HG03457 (cell line): ENCODE data around the gene MYO18A.

Experiments used
- ATAC-seq: cut with Tn5 transposase; IDR thresholded peaks from one replicate; pipeline ENCODE4 v1.9.1; 2021; ENCODE audit warnings: moderate number of reproducible peaks; ENCODE audit not compliant: unreplicated experiment

Gene MYO18A

DNA sequence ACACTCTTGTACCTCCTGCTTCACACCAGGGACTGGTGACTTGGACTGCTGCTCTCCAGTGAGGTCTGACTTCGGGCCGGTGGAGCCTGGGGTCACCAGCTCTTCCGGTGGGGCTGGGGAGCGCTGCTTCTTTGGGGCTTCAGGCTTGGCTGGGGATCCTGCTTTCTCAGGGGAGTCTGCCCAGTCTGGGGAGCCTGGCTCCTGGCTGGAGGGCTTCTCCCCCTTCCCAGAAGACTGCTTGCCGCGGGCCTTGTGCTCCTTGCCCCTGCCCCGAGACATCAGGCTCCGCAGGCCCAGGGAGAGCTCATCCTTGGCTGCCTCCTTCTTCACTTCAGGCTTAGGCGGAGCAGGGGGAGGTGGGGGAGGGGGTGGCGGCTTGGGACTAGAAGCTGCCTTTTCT, 52.4 kb downstream of the MYO18A start:
- no peak for ATAC-seq

DNA sequence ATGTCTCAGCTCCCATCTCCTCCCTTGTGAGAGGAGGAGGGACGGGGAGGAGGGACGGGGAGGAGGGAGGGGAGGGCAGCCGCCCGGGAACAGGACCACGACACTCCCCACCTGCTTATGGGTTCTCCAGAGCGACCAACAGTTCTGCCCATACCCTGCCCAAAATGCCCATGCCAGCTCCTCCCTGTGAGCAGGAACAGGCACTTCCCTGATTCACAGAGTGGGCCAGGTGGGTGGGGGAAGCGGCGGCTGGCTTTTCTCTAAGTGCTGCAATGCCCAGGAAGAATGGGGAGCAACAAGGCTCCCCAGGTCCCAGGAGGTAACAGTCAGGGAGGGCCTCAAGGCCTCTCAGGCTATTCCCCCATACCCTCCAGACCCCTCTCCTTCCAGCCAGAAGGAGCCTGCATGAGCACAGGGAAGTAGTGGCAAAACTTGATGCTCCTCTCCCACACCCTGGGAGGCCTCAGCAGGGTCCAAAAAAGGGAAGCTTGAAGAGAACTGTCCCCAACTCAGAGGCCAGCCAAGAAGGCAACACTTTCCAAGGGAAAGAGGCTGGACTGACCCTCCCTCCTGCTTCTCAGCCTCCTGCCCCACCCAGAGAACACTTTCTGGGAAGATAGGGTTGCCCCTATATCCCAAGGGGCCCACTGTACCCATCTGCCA, 53.8 kb downstream of the MYO18A start:
- ATAC-seq = no peak

DNA sequence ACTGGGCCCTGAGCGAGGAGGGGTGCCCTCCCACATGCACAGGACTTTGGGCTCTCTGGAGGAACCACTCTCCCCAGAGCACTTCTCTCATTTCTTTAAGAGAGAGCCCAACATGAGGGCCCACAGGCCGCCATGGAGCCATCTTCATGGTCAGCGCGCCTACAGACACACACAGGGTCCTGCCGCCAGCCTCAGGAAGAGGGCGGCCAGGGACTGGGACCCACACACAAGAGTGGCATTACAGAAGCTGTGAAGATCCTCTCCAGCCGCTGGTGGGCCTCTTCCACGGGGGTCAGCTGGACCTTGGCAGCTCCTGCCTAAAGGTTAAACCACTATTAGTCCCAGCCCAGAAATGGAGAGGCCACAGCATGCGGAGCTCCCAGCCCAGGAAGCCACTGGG, 54.5 kb downstream of the MYO18A start:
- ATAC-seq = no peak

DNA sequence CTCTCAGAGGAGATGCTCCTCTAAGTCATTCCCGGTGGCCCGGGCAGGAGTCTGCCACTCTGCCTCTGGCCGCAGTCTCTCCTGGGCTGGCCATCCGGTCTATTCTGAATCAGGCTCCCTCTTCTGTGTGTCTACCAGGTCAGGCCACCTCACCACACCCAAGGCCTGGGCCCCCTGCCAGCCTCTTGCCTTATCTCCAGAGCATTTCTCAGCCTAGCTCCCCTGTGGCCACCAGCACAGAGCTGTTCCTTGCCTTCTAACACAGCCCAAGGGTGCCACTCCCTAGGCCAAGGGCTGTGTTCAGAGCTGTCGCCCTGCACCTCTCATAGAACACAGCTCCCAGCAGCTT, 55.3 kb downstream of the MYO18A start:
- no peak for ATAC-seq

DNA sequence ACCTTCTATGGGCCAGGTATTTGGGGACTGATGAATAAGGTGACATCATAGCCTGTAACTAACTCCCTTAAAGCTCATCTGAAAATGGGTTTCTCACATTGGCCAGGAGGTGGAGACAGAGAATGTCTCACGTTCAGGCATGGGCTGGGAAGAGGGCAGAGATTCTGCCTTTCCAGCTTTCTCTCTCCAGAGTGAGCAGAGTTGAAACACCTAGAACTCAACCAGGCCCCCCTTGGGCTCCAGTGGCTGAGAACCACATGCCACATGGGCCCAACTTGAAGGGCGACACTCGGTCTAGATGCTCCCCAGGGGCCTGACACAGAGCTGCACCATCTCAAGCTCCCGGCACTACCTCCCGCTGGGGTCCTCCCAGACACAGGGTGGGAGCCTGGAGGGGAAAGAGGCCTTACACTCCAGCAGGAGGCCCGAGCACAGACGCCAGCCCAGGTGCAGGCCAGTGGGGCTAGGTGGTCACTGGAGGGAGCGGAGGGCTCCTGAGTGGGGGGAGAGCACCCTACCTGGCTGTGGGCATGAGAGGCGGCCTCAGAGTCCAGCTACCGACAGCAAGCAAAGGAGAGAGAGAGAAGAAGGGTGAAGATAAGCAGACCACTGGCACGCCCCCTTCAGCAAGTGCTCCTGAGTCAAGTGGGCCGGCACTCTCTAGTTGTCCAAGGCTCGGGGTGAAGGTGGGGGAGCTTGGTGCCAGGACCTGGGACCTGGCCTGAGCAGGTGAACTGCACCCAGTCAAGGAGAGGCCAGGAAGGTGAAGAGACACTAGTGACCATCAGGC, 55.9 kb downstream of the MYO18A start:
- no peak for ATAC-seq

- no peak for ATAC-seq
Measured at GRCh38 chr17:29123111-29123510, 57.1 kb downstream of the MYO18A start.

DNA sequence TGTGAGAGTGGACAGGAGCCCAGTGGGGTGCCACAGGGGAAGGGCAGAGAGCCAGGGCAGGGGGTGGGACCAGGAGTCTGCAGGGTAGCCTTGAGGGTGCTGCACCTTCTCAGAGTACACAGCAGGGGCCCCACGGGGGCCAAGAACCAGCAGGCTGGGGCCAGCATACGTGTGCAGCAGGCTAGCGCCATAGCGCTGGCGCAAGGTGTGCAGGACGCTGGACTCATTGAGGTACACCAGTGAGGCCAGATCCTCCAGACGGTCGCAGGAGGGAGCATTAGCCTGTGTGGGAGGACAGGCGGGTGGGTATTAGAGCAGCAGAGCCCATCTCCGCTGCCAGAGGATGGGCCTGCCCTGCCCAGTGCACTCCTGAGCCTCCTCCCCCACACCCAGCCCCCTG, 58.8 kb downstream of the MYO18A start:
- no peak for ATAC-seq

GRCh38 chr17:29120433-29120832, 59.8 kb downstream of the MYO18A start:
- ATAC-seq = no peak

DNA sequence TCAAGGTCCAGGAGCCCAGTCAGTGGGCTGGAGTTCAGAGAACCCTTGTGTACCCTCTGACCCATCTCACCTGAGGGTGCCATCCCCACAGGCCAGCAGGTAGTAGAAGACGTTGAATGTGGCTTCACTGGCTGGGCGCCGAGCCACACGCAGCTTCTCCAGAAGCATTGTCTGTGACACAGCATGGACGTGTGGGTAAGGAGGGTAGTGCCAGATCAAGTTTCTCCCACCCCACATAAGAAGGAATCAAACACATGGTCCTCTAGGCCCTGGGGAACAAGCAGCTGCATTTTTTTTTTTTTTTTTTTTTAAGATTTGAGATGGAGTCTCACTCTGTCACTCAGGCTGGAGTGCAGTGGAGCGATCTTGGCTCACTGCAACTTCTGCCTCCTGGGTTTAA, 60.9 kb downstream of the MYO18A start:
- no peak for ATAC-seq

DNA sequence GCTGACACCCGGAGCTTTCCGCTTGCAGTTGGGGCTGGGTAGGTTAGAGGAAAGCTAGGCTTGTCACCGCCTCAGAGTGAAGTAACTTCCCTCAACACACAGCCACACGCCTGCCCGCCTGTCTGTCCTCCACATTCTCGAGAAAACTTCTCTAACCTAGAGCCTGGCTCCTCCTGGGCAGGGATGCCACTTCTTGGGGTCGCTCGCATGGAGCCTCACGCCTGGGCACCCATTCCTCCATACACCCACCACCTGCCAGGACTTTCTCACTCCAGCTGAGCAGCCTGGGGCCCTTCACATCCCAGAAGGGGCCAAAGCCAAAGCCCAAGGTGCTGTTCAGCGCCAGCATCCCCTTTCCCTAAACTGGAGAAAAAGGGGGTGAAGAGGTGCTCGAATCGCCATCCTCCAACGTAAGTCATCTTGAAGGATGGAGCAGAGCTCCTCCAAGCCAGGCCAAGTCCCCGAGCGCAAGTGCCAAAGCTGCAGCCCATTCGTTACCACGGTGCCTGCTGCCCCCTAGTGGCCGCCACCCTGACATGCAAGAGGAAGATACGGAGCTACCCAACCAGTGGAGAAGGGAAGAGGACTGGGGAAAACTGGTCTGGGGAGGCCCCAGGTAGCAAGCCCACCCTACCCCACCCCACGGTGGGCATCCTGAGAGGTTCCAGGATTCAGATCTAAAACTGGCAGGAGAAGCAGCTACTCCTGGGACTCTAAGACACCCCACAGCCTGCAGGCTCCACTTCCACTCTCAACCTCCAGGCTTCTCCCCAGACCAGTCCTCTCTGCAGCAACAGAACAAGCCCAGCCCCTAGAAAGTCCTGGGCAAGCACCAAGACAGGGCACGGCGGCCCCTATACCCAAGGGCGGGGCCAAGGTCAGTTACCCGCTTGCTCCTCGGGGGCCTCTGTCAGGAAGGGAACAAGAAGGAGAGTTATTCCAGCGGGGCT, 63.1 kb downstream of the MYO18A start:
- no peak for ATAC-seq

- ATAC-seq = no peak
Measured at GRCh38 chr17:29115961-29116803, 64.0 kb downstream of the MYO18A start.

- ATAC-seq = no peak
Measured at GRCh38 chr17:29115435-29115834, 64.8 kb downstream of the MYO18A start.

DNA sequence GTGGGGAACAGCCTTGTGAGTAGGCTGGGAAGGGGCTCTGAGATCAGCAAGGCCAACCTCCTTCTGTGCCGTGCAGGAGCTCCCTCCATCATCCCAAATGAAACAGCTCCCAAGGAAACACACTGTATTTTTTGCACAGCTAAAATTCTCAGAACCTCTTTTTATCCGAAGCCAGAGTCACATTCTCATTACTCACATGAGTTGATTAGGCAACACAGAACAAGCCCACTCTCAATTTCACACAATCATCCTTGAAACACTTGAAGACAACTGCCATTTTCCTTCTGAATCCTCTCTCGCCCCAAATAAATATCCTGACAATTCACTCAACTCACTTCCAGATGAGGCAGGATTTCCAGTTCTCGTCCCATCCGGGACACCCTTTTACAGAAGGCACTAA, 66.1 kb downstream of the MYO18A start:
- no peak for ATAC-seq

DNA sequence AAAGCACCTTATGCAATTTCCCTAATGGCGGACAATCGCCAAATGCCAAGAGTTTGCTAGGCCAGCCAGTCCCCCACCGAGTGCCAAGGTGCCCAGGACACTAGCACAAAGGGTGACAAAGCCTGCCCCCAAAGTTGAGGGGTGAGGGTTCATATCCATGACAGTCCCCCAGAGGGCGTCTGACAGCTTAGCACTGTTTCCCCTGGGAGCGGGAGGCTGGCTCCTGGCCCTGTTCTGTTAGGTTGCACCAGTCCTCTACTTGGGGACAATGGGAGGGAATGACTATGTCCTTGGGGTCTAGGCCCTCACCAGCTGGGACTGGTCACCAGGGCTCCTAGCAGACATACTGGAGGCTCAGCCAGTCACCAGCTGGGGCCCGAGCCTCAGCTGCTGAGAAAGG, 66.9 kb downstream of the MYO18A start:
- no peak for ATAC-seq

DNA sequence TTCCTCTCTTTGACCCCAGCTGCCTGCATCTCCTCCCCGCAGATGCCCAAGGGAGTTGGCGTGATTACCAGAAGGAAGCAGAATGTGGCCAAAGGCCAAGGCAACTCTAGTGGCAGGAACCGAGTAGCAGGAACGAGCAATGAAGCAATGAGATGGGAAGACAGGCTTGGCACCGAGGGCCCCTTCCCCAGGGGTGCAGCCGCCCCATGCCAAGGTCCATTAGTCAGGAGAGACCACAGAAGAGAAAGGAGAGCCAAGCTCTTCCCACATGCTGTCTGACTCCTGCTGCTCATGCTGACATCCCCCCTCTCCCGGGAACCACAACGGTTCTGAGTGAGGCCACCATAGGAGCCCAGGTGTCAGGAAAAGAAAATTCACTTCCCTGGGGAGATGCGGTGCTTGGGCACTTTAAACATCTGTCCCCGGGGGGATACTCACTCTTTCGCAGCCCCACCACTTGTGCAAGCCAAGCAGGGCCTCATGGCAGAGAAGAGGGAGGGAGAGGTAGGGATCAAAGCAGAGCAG, 67.4 kb downstream of the MYO18A start:
- no peak for ATAC-seq

- ATAC-seq = no peak
Measured at GRCh38 chr17:29111816-29112499, 68.2 kb downstream of the MYO18A start.

- ATAC-seq = no peak
Measured at GRCh38 chr17:29110372-29110757, 69.8 kb downstream of the MYO18A start.

- ATAC-seq = no peak
Measured at GRCh38 chr17:29109477-29110371, 70.5 kb downstream of the MYO18A start.
